NCI-H128 (cell line): Measurements from ENCODE around the gene NOL4L.

Experiments used
- DNase-seq: peaks from one replicate; lab custom pipeline; 2025; ENCODE audit not compliant: unreplicated experiment; lab: John Stamatoyannopoulos, UW

The NOL4L gene

GRCh38 chr20:32563311-32564272, 21.5 kb downstream of the NOL4L start:
- DNase-seq = no peak

GRCh38 chr20:32562495-32562911, 22.6 kb downstream of the NOL4L start:
- DNase-seq = no peak

- no peak for DNase-seq
These were observed 23.9 kb downstream of the NOL4L start for GRCh38 chr20:32560989-32561830.

- DNase-seq = no peak
These were observed 24.6 kb downstream of the NOL4L start for GRCh38 chr20:32560482-32560988.

GRCh38 chr20:32559753-32560380, 25.3 kb downstream of the NOL4L start:
- no peak for DNase-seq

GRCh38 chr20:32559205-32559752, 25.9 kb downstream of the NOL4L start:
- DNase-seq = no peak

GRCh38 chr20:32558526-32558925, 26.6 kb downstream of the NOL4L start:
- DNase-seq = no peak

- DNase-seq = no peak
These were observed 27.8 kb downstream of the NOL4L start for GRCh38 chr20:32557319-32557718.

GRCh38 chr20:32556312-32557184, 28.6 kb downstream of the NOL4L start:
- DNase-seq = no peak

GRCh38 chr20:32555584-32555983, 29.5 kb downstream of the NOL4L start:
- no peak for DNase-seq

- DNase-seq = no peak
These were observed 30.2 kb downstream of the NOL4L start for GRCh38 chr20:32554965-32555289.

- DNase-seq = no peak
These were observed 31.5 kb downstream of the NOL4L start for GRCh38 chr20:32553618-32554017.

GRCh38 chr20:32551693-32552092, 33.4 kb downstream of the NOL4L start:
- no peak for DNase-seq

- no peak for DNase-seq
These were observed 35.3 kb downstream of the NOL4L start for GRCh38 chr20:32549842-32550241.

GRCh38 chr20:32547753-32548034, 37.4 kb downstream of the NOL4L start:
- DNase-seq = no peak

GRCh38 chr20:32546918-32547752, 38.0 kb downstream of the NOL4L start:
- DNase-seq = no peak

GRCh38 chr20:32544893-32545840, 40.0 kb downstream of the NOL4L start:
- DNase-seq = no peak

GRCh38 chr20:32544260-32544722, 40.8 kb downstream of the NOL4L start:
- DNase-seq = no peak
